GM21717 (cell line): ENCODE data around the gene FAM168A.

Source experiments
- ATAC-seq: cut with Tn5 transposase; IDR thresholded peaks from one replicate; pipeline ENCODE4 v1.9.1; 2021; ENCODE audit warnings: mild to moderate bottlenecking, moderate library complexity; ENCODE audit not compliant: unreplicated experiment

Gene FAM168A

DNA sequence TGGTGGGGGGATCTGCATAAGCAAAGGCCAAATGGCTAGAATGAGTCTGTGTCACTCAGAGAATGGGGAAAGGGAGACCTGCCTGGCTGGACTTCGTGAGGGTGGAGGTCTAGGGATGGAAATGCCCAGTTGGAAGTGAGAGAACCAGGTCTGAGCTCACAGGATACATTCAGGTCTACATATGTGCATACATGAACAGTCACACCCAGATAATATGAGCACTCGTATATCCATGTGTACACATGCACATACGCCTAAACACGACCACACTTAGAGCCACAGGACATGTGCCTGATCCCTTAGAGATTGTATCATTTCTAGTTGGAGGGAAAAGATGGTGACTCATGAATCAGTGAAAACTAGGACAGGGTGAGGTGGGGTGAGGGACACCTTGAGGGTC, 242.8 kb downstream of the FAM168A start:
- ATAC-seq, result no peak

- no peak for ATAC-seq
Measured at GRCh38 chr11:73353422-73353821, 244.5 kb downstream of the FAM168A start.

GRCh38 chr11:73350908-73351636, 246.8 kb downstream of the FAM168A start:
- ATAC-seq, result no peak
